ENCODE data around the gene PAN3.

The PAN3 gene

GRCh38 chr13:28204043-28204442, 65.7 kb downstream of the PAN3 start:
- no peak for DNase-seq (ENCODE audit: low spot score)
- TF ChIP-seq, protein P1, sequence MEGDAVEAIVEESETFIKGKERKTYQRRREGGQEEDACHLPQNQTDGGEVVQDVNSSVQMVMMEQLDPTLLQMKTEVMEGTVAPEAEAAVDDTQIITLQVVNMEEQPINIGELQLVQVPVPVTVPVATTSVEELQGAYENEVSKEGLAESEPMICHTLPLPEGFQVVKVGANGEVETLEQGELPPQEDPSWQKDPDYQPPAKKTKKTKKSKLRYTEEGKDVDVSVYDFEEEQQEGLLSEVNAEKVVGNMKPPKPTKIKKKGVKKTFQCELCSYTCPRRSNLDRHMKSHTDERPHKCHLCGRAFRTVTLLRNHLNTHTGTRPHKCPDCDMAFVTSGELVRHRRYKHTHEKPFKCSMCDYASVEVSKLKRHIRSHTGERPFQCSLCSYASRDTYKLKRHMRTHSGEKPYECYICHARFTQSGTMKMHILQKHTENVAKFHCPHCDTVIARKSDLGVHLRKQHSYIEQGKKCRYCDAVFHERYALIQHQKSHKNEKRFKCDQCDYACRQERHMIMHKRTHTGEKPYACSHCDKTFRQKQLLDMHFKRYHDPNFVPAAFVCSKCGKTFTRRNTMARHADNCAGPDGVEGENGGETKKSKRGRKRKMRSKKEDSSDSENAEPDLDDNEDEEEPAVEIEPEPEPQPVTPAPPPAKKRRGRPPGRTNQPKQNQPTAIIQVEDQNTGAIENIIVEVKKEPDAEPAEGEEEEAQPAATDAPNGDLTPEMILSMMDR (IDR thresholded peaks at IDR 0.05; ENCODE audit: borderline replicate concordance, control extremely low read depth, extremely low read depth, insufficient read depth, missing control alignments): no peak

GRCh38 chr13:28204690-28205443, 66.5 kb downstream of the PAN3 start:
- in situ Hi-C loops (cut with MboI; ENCODE audit: low sequenced_read_pairs, unreplicated experiment): no loop called here
- peak; percentile 27 for DNase-seq (ENCODE audit: low spot score)
- TF ChIP-seq, protein P1 (IDR thresholded peaks at IDR 0.05; ENCODE audit: borderline replicate concordance, control extremely low read depth, extremely low read depth, insufficient read depth, missing control alignments): no peak

More at GRCh38 chr13:28204043-28204442, 65.7 kb downstream of the PAN3 start:
- in situ Hi-C loops (cut with MboI; ENCODE audit: low sequenced_read_pairs, unreplicated experiment): no loop called here

DNA sequence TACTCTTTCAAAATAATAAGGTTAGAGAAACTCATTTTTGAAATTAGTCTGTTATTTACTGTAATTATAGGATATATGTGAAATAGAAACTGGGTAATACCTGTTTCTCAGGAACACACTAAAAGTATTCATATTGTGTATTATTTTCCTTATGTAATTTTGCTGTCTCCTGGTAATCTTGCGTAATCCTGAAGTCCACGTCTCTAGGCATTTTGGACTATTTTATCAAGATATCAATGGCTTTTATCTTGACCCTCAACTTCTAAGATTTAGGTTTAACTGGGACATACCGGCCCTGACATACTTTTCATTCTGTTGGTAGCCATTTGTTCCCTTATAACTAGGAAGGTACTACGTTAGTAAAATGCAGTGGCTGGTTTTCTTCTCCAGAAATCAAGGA, 80.3 kb downstream of the PAN3 start:
- in situ Hi-C loops (cut with MboI; ENCODE audit: low sequenced_read_pairs, unreplicated experiment): no loop called here
- TF ChIP-seq, protein P1 (IDR thresholded peaks at IDR 0.05; ENCODE audit: borderline replicate concordance, control extremely low read depth, extremely low read depth, insufficient read depth, missing control alignments): no peak
- no peak for DNase-seq (ENCODE audit: low spot score)

DNA sequence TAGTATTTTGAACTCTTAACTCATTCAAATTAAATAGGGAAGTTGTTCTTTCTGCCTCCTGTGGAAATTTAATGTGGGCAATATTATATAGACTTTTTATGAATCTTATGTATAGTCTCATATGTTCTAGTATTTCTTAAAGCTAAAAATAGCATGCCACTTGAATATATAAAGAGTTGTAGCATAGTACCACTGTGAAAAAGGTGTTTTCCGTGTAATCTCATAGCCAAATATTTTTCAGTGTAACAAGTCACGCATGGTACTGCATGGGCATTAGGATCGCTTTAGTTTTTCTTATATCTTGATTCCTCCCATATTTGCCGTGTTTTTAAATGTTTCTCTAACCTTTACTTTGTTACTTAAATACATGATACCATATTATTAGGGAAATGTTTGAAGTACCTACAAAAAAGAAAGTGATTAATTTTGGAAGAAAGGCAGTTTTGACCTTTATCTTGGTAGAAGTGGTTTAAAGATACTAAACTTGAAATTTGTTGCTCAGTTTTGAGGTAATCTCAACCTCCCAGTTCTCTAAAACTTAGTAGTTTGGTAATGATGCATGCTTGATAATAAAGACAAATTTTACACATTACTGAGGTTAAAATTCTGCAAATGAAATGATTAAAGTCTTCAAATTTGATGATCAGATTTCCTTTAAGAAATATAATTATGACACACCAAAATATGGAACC, 81.2 kb downstream of the PAN3 start:
- in situ Hi-C loops (cut with MboI; ENCODE audit: low sequenced_read_pairs, unreplicated experiment): no loop called here
- DNase-seq (ENCODE audit: low spot score): no peak
- TF ChIP-seq, protein P1 (IDR thresholded peaks at IDR 0.05; ENCODE audit: borderline replicate concordance, control extremely low read depth, extremely low read depth, insufficient read depth, missing control alignments): no peak

- in situ Hi-C loops (cut with MboI; ENCODE audit: low sequenced_read_pairs, unreplicated experiment): no loop called here
- no peak for DNase-seq (ENCODE audit: low spot score)
- TF ChIP-seq, protein P1 (IDR thresholded peaks at IDR 0.05; ENCODE audit: borderline replicate concordance, control extremely low read depth, extremely low read depth, insufficient read depth, missing control alignments): no peak
Observed at GRCh38 chr13:28220166-28220565, 81.8 kb downstream of the PAN3 start.

DNA sequence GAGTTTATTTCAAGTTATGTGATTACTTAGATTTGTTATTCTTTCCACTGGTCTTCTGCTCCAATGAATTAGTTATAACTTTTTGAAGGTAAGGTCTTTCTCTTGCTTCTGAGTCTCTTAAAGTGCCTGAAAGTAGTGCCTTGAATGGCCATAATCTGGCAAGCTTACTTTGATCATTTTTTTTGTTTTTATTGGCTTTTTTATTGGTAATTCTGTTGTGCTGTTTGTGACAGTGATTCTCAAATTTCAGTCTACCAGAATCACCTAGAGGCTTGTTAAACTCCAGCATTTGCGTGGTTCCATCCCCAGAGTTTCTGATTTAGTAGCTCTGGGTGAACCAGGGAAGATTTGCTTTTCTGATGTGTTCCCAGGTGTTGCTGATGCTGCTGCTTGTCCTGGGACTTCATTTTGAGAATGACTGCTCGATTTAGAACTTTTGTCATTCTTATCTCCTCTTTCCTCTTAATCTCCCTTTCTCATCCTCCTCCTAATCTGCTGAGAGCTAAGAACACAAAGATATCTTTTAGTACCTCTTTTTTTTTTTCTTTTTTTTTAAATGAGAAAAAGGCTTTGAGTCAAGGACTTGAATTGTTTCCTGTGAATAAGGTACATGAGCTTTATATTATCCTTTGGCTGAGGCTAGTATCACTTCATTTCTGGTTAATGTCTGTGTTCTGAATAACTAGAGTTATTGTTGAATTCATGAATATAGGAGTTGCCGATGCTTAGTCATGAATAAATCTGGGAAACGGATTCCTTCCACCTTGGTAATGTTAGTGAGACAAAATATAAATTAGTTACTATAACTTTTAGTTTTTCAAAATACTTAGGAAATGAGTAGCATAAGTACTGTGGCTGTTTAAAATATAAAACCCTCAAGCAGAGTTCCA, 91.4 kb downstream of the PAN3 start:
- TF ChIP-seq, protein P1 (IDR thresholded peaks at IDR 0.05; ENCODE audit: borderline replicate concordance, control extremely low read depth, extremely low read depth, insufficient read depth, missing control alignments): no peak
- no peak for DNase-seq (ENCODE audit: low spot score)
- in situ Hi-C loops (cut with MboI; ENCODE audit: low sequenced_read_pairs, unreplicated experiment): no loop called here

Data from GM13976 (cell line).